OCI-LY7 (cell line): ENCODE measurements around the gene ZNF543. TPM values are rescaled to one million over a fixed set of nuclear protein-coding genes. Genes with fewer than 3 reads are reported as not detected.

Experiments used
- BruUV-seq: library from RNA; stranded (reverse); fragments of 400-500 nt; replicated peaks from 2 replicates; lab custom pipeline; 2021; lab: Mats Ljungman, UMichigan
- CTCF ChIA-PET: fragments of 300-600 bp; sonication (Branson Sonifier 250); formaldehyde crosslinking; loops from one replicate; lab custom pipeline; 2022; ENCODE audit warnings: antibody characterized with exemption; ENCODE audit not compliant: unreplicated experiment; lab: Charles Lee
- POLR2A ChIA-PET: fragments of 300-600 bp; sonication (Branson Sonifier 250); formaldehyde crosslinking; loops from one replicate; lab custom pipeline; 2022; ENCODE audit warnings: antibody characterized with exemption; lab: Charles Lee
- DNase-seq: peaks from one replicate; pipeline ENCODE4 v3.0.0-alpha.2; 2015; ENCODE audit warnings: low spot score
- H2AFZ ChIP-seq: fragments of 200-600 bp; sonication (generic), shearing (Covaris generic); 2 replicates; pipeline ENCODE4 v1.6.1; 2014; ENCODE audit warnings: mild to moderate bottlenecking, antibody characterized with exemption, low read length, moderate library complexity
- H3K27ac ChIP-seq: fragments of 200-600 bp; sonication (generic); 2 replicates; pipeline ENCODE4 v1.5.1; 2014; ENCODE audit warnings: mixed run types, low read depth, mild to moderate bottlenecking, moderate library complexity, low read length, inconsistent platforms; ENCODE audit not compliant: poor library complexity, severe bottlenecking
- H3K36me3 ChIP-seq: fragments of 200-600 bp; sonication (generic); 2 replicates; pipeline ENCODE4 v1.6.1; 2014; ENCODE audit warnings: mild to moderate bottlenecking, antibody characterized with exemption, low read length, moderate library complexity, mixed read lengths; ENCODE audit not compliant: insufficient read depth
- H3K4me1 ChIP-seq: fragments of 200-600 bp; sonication (generic); 2 replicates; pipeline ENCODE4 v1.5.1; 2014; ENCODE audit warnings: mild to moderate bottlenecking, low read length; ENCODE audit not compliant: insufficient read depth, poor library complexity, severe bottlenecking
- H3K4me2 ChIP-seq: fragments of 200-600 bp; sonication (generic); 2 replicates; pipeline ENCODE4 v1.6.1; 2014; ENCODE audit warnings: mild to moderate bottlenecking, low read length
- H3K4me3 ChIP-seq: fragments of 200-600 bp; sonication (generic); 2 replicates; pipeline ENCODE4 v1.5.1; 2014; ENCODE audit warnings: mild to moderate bottlenecking, low read depth, low read length; ENCODE audit not compliant: poor library complexity, severe bottlenecking
- H3K79me2 ChIP-seq: fragments of 200-600 bp; sonication (generic); 2 replicates; pipeline ENCODE4 v1.6.1; 2016; ENCODE audit warnings: low read depth, mild to moderate bottlenecking, low read length, moderate library complexity, mixed read lengths; ENCODE audit not compliant: insufficient read depth
- H3K9me2 ChIP-seq: fragments of 200-600 bp; sonication (generic); 2 replicates; pipeline ENCODE4 v1.6.1; 2016; ENCODE audit warnings: mild to moderate bottlenecking, low read length, mixed read lengths; ENCODE audit not compliant: insufficient read depth
- H3K9me3 ChIP-seq: fragments of 200-600 bp; sonication (generic); 2 replicates; pipeline ENCODE4 v1.6.1; 2014; ENCODE audit warnings: mild to moderate bottlenecking, mixed run types, low read length, mixed read lengths
- H4K20me1 ChIP-seq: fragments of 200-600 bp; sonication (generic); 2 replicates; pipeline ENCODE4 v1.6.1; 2014; ENCODE audit warnings: mild to moderate bottlenecking, antibody characterized with exemption, low read length, moderate library complexity, mixed read lengths; ENCODE audit not compliant: insufficient read depth
- EZH2phosphoT487 ChIP-seq: fragments of 200-600 bp; sonication (generic); IDR thresholded peaks from 2 replicates; pipeline ENCODE4 v1.6.1; 2018; ENCODE audit warnings: low read depth, borderline replicate concordance, mild to moderate bottlenecking, mixed run types, antibody characterized with exemption, low read length, moderate library complexity, mixed read lengths
- intact Hi-C: fragments of 100-400 bp; cut with micrococcal nuclease; formaldehyde crosslinking; loops from one replicate; pipeline ENCODE4 v1.10.0; 2022; ENCODE audit not compliant: unreplicated experiment
- total RNA-seq, 2 experiments: library from RNA; depleted of rRNA in 1 of 2; stranded (reverse); fragments of >200 nt in 1 of 2; shearing (Covaris generic) in 1 of 2; gene quantifications; 2 replicates each; pipeline ENCODE4 v1.2.3, GENCODE V29; 2014 to 2022
- TF ChIP-seq, protein P1 (sequence below): fragments of 200-600 bp; sonication (generic); conservative IDR thresholded peaks from 2 replicates; pipeline ENCODE4 v1.5.1; 2014; ENCODE audit warnings: mild to moderate bottlenecking, antibody characterized with exemption, low read length, moderate library complexity, mixed read lengths

ZNF543 gene
- total RNA-seq, 2 experiments from 2014 or later = 9.4 to 14.6 TPM

DNA sequence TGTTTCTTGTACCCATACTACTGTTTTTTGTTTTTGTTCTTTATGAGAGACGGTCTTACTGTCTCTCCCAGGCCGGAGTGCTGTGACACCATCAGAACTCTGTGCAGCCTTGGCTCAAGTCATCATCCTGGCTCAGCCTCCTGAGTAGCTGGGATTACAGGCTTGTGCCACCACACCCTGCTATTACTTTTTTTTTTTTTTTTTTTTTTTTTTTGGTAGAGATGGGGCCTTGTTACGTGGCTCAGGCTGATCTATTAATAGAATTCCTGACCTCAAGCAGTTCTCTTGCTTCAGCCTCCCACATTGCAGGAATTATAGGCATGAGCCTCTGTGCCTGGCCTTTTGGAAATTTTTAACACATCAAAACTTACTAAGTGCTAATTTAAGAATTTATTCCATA, 27.9 kb downstream of the ZNF543 start:
- H3K4me1 ChIP-seq = peaks cover 14% of the 10 kb centered on the region
- peaks cover 6% of the 10 kb centered on the region; the same call in 1 of the 2 replicates for H3K9me3 ChIP-seq
- DNase-seq = no peak
- H3K36me3 ChIP-seq = no peaks in the 10 kb centered on the region
- CTCF ChIA-PET = no interaction called here
- BruUV-seq = no TSS peak
- H3K79me2 ChIP-seq = peaks cover 16% of the 10 kb centered on the region; the same call in 1 of the 2 replicates
- intact Hi-C loops = no loop called here
- H3K4me3 ChIP-seq = no peak overlapping the region
- no peak overlapping the region for H3K4me2 ChIP-seq
- TF ChIP-seq EZH2phosphoT487 = no peak
- POLR2A ChIA-PET = interaction anchor here (0.6 to 0.7 kb wide), 2 partner anchors 18 to 93 kb away, joined by 4 to 5 read pairs; no protein-coding TSS in a partner anchor
- no peaks in the 10 kb centered on the region for H3K9me2 ChIP-seq
- H2AFZ ChIP-seq = no peak overlapping the region
- H3K27ac ChIP-seq = no peak overlapping the region
- no peaks in the 10 kb centered on the region for H4K20me1 ChIP-seq

DNA sequence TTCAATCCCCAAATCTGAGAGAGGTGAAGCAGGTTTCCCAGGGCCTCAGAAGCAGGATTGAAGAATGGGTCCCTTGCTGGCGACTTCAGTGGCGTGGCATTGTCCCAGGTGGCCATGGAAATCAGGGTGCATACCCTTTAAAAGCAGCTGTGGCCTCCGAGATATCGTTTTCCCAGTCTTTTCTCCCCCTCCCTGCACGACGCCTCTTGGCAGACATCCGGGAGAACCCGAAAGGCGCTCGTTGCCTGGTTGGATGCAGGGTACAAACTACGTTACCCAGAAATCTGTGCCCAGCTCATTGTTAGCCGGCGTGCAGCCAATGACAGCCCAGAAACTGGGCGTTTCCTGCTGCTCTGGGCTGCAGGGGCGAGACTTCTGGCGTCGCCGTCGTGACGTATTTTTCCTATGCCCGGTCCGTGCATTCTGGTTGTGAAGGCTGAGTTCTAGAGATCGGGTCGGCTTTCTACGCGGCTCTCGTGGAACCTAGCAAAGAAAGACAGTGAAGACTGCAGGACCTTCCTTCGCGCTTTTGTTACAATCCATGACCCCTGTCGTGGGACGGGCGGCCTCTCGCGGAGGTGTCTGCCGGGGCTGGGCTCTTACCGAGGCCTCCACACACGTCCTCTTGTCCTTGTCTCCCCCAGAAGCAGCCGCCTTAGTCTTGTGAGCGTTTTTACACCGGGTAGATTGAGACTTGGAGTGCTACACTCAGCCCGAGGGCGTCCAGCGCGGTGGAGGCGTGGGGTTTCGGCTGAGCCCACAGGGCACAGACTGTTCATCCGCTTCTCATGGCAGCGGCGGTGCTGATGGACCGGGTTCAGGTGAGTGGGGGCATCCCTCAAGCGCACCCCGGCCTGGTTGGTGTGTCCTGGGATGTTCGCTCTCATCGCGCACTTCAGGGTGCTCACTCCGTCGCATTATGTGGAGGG, 30.9 kb downstream of the ZNF543 start, which contains the start of gene ZNF304:
Gene ZNF304 (plus strand): TSS at position 395 of the 929 bp plus-strand sequence. CDS start 394 bp downstream, at position 789.
- H3K79me2 ChIP-seq = peaks cover 16% of the 10 kb centered on the region; the same call in 1 of the 2 replicates
- ChIA-PET POLR2A (interaction anchor here (0.6 to 1.5 kb wide), 3 partner anchors 12 to 411 kb away, joined by 3 to 7 read pairs (median 3); partner anchors contain the start of gene ZNF548), CTCF (no interaction called here)
- peaks cover 14% of the 10 kb centered on the region; the same call in 1 of the 2 replicates for H3K36me3 ChIP-seq
- BruUV-seq = TSS peak; percentile 71
- H3K9me2 ChIP-seq = no peaks in the 10 kb centered on the region
- intact Hi-C loops = loop anchor here (1.0 kb wide), 1 partner anchor 71 kb away; the partner anchor contains the start of gene ZNF460
- no peak within 1 kb of the TSS for H3K27ac ChIP-seq
- H3K4me1 ChIP-seq = peaks cover 14% of the 10 kb centered on the region
- H3K4me3 ChIP-seq = peak within 1 kb of the TSS; percentile 98
- H3K4me2 ChIP-seq = peak within 1 kb of the TSS; percentile 94
- DNase-seq = peak; percentile 93
- H3K9me3 ChIP-seq = peaks cover 6% of the 10 kb centered on the region; the same call in 1 of the 2 replicates
- H4K20me1 ChIP-seq = no peaks in the 10 kb centered on the region
- TF ChIP-seq EZH2phosphoT487 = no peak
- TF ChIP-seq, protein P1, sequence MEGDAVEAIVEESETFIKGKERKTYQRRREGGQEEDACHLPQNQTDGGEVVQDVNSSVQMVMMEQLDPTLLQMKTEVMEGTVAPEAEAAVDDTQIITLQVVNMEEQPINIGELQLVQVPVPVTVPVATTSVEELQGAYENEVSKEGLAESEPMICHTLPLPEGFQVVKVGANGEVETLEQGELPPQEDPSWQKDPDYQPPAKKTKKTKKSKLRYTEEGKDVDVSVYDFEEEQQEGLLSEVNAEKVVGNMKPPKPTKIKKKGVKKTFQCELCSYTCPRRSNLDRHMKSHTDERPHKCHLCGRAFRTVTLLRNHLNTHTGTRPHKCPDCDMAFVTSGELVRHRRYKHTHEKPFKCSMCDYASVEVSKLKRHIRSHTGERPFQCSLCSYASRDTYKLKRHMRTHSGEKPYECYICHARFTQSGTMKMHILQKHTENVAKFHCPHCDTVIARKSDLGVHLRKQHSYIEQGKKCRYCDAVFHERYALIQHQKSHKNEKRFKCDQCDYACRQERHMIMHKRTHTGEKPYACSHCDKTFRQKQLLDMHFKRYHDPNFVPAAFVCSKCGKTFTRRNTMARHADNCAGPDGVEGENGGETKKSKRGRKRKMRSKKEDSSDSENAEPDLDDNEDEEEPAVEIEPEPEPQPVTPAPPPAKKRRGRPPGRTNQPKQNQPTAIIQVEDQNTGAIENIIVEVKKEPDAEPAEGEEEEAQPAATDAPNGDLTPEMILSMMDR = no peak
- peak within 1 kb of the TSS; percentile 90 for H2AFZ ChIP-seq

DNA sequence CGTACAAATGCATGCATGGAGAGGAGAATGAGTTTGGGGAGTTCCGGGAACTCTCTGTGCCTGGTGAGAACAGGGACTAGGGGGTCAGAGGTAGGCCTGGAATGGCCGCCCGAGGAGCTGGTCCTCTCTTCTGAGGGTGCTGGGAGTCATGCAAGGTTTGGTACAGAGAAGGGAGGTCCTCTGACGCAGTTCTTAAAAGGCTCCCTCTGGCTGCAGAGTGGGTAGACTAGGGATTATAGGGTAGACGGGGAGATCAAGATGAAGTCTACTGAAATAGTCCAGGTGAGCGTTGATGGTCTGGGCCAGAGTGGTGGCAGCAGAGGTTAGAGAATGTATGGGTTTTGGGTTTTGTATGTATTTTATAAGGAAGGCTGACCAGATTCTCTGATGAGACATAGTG, 31.6 kb downstream of the ZNF543 start:
- H3K9me3 ChIP-seq = peaks cover 6% of the 10 kb centered on the region; the same call in 1 of the 2 replicates
- peak overlapping the region; percentile 94 for H3K4me2 ChIP-seq
- H3K9me2 ChIP-seq = no peaks in the 10 kb centered on the region
- peaks cover 14% of the 10 kb centered on the region for H3K4me1 ChIP-seq
- H3K4me3 ChIP-seq = peak overlapping the region; percentile 98
- no peak overlapping the region for H2AFZ ChIP-seq
- no peaks in the 10 kb centered on the region for H4K20me1 ChIP-seq
- BruUV-seq = no TSS peak
- DNase-seq = no peak
- H3K36me3 ChIP-seq = peaks cover 21% of the 10 kb centered on the region
- no peak overlapping the region for H3K27ac ChIP-seq
- peaks cover 16% of the 10 kb centered on the region; the same call in 1 of the 2 replicates for H3K79me2 ChIP-seq
- ChIA-PET POLR2A (no interaction called here), CTCF (no interaction called here)
- TF ChIP-seq EZH2phosphoT487 = no peak
- TF ChIP-seq, protein P1 = no peak
- intact Hi-C loops = loop anchor here (1.0 kb wide), 1 partner anchor 72 kb away; the partner anchor contains the start of gene ZNF460
